Effector memory CD4-positive, alpha-beta T cell (primary cell): Measurements from ENCODE around the gene GALNT18.

Source experiments
- DNase-seq, 3 donors: peaks; one replicate each; pipeline ENCODE4 v3.0.0-alpha.2; 2020
- H3K27ac ChIP-seq: 2 replicates; pipeline ENCODE4 v1.7.0; 2013; ENCODE audit warnings: mild to moderate bottlenecking, low read length, moderate library complexity; ENCODE audit not compliant: insufficient read depth, poor library complexity, severe bottlenecking
- H3K27me3 ChIP-seq: replicated peaks from 2 replicates; pipeline ENCODE4 v1.7.0; 2013; ENCODE audit warnings: mild to moderate bottlenecking, low read length; ENCODE audit not compliant: insufficient read depth, control insufficient read depth, poor library complexity, severe bottlenecking
- H3K36me3 ChIP-seq: 2 replicates; pipeline ENCODE4 v1.7.0; 2013; ENCODE audit warnings: mild to moderate bottlenecking, low read length, moderate library complexity; ENCODE audit not compliant: control insufficient read depth, insufficient read depth
- H3K4me1 ChIP-seq: 2 replicates; pipeline ENCODE4 v1.7.0; 2013; ENCODE audit warnings: low read length, mild to moderate bottlenecking; ENCODE audit not compliant: control insufficient read depth, insufficient read depth, poor library complexity, severe bottlenecking
- H3K4me3 ChIP-seq: 2 replicates; pipeline ENCODE4 v1.7.0; 2013; ENCODE audit warnings: low read length, low read depth, mild to moderate bottlenecking; ENCODE audit not compliant: insufficient read depth, poor library complexity, severe bottlenecking
- H3K9me3 ChIP-seq: 2 replicates; pipeline ENCODE4 v1.7.0; 2013; ENCODE audit warnings: mild to moderate bottlenecking, low read length, moderate library complexity; ENCODE audit not compliant: control insufficient read depth

The GALNT18 gene

GRCh38 chr11:11304550-11304949, 317.3 kb downstream of the GALNT18 start:
- Histone ChIP-seq H3K27me3 (no peaks in the 10 kb centered on the region), H3K4me1 (no peaks in the 10 kb centered on the region), H3K9me3 (no peaks in the 10 kb centered on the region), H3K4me3 (no peak overlapping the region), H3K36me3 (no peaks in the 10 kb centered on the region), H3K27ac (no peak overlapping the region)
- DNase-seq: no peak

- H3K4me3 ChIP-seq: no peak overlapping the region
Measured at GRCh38 chr11:11302565-11302964, 319.2 kb downstream of the GALNT18 start.

GRCh38 chr11:11301212-11301611, 320.6 kb downstream of the GALNT18 start:
- no peak overlapping the region for H3K27ac ChIP-seq
- H3K27me3 ChIP-seq: no peaks in the 10 kb centered on the region
- no peaks in the 10 kb centered on the region for H3K9me3 ChIP-seq
- H3K36me3 ChIP-seq: no peaks in the 10 kb centered on the region
- H3K4me1 ChIP-seq: no peaks in the 10 kb centered on the region
- DNase-seq: no peak
- no peak overlapping the region for H3K4me3 ChIP-seq

More at GRCh38 chr11:11302565-11302964, 319.2 kb downstream of the GALNT18 start:
- Histone ChIP-seq H3K9me3 (no peaks in the 10 kb centered on the region), H3K36me3 (no peaks in the 10 kb centered on the region), H3K27ac (no peak overlapping the region), H3K27me3 (no peaks in the 10 kb centered on the region), H3K4me1 (no peaks in the 10 kb centered on the region)
- DNase-seq: no peak

GRCh38 chr11:11297578-11297977, 324.2 kb downstream of the GALNT18 start:
- Histone ChIP-seq H3K27ac (no peak overlapping the region), H3K4me3 (no peak overlapping the region), H3K4me1 (no peaks in the 10 kb centered on the region), H3K36me3 (no peaks in the 10 kb centered on the region), H3K27me3 (no peaks in the 10 kb centered on the region), H3K9me3 (no peaks in the 10 kb centered on the region)
- no peak for DNase-seq

GRCh38 chr11:11296434-11296833, 325.4 kb downstream of the GALNT18 start:
- Histone ChIP-seq H3K27me3 (no peaks in the 10 kb centered on the region), H3K9me3 (no peaks in the 10 kb centered on the region), H3K4me3 (no peak overlapping the region), H3K36me3 (no peaks in the 10 kb centered on the region), H3K27ac (no peak overlapping the region), H3K4me1 (no peaks in the 10 kb centered on the region)
- DNase-seq: no peak

GRCh38 chr11:11294551-11294855, 327.3 kb downstream of the GALNT18 start:
- Histone ChIP-seq H3K36me3 (no peaks in the 10 kb centered on the region), H3K27ac (no peak overlapping the region), H3K4me3 (no peak overlapping the region), H3K4me1 (no peaks in the 10 kb centered on the region), H3K27me3 (no peaks in the 10 kb centered on the region), H3K9me3 (no peaks in the 10 kb centered on the region)
- no peak for DNase-seq

GRCh38 chr11:11293798-11294550, 327.8 kb downstream of the GALNT18 start:
- no peak overlapping the region for H3K27ac ChIP-seq
- no peaks in the 10 kb centered on the region for H3K36me3 ChIP-seq
- no peak overlapping the region for H3K4me3 ChIP-seq
- no peaks in the 10 kb centered on the region for H3K4me1 ChIP-seq
- H3K27me3 ChIP-seq: no peaks in the 10 kb centered on the region
- no peak for DNase-seq
- no peaks in the 10 kb centered on the region for H3K9me3 ChIP-seq

- H3K4me3 ChIP-seq: no peak overlapping the region
- H3K9me3 ChIP-seq: no peaks in the 10 kb centered on the region
- H3K27me3 ChIP-seq: no peaks in the 10 kb centered on the region
- H3K27ac ChIP-seq: no peak overlapping the region
- no peaks in the 10 kb centered on the region for H3K36me3 ChIP-seq
- no peak for DNase-seq
- no peaks in the 10 kb centered on the region for H3K4me1 ChIP-seq
Measured at GRCh38 chr11:11292839-11293238, 329.0 kb downstream of the GALNT18 start.

GRCh38 chr11:11291041-11292015, 330.5 kb downstream of the GALNT18 start:
- Histone ChIP-seq H3K27me3 (no peaks in the 10 kb centered on the region), H3K4me1 (no peaks in the 10 kb centered on the region), H3K36me3 (no peaks in the 10 kb centered on the region), H3K4me3 (no peak overlapping the region), H3K27ac (no peak overlapping the region), H3K9me3 (no peaks in the 10 kb centered on the region)
- no peak for DNase-seq

- Histone ChIP-seq H3K4me3 (no peak overlapping the region), H3K27me3 (no peaks in the 10 kb centered on the region), H3K9me3 (no peaks in the 10 kb centered on the region), H3K4me1 (no peaks in the 10 kb centered on the region), H3K27ac (no peak overlapping the region), H3K36me3 (no peaks in the 10 kb centered on the region)
- DNase-seq: no peak
Measured at GRCh38 chr11:11290354-11290753, 331.5 kb downstream of the GALNT18 start.
